Calu3 (cell line): ENCODE results near the gene TUBB1. TPM values are rescaled to one million over a fixed set of nuclear protein-coding genes. Genes with fewer than 3 reads are reported as not detected.

Source experiments
- BruUV-seq: library from RNA; stranded (reverse); fragments of 400-500 nt; replicated peaks from 2 replicates; lab custom pipeline; 2021; lab: Mats Ljungman, UMichigan
- CTCF ChIA-PET: fragments of 300-600 bp; sonication (Branson Sonifier 250); formaldehyde crosslinking; loops from one replicate; lab custom pipeline; 2022; ENCODE audit warnings: antibody characterized with exemption; lab: Charles Lee
- DNase-seq: peaks from one replicate; pipeline ENCODE4 v3.0.0; 2022
- H3K27ac Mint-ChIP-seq: one replicate; pipeline ENCODE4 v1.8.0; 2022; ENCODE audit warnings: mixed read lengths; ENCODE audit not compliant: unreplicated experiment
- H3K27me3 Mint-ChIP-seq: one replicate; pipeline ENCODE4 v1.8.0; 2022; ENCODE audit warnings: mixed read lengths; ENCODE audit not compliant: unreplicated experiment
- H3K36me3 Mint-ChIP-seq: one replicate; pipeline ENCODE4 v1.8.0; 2022; ENCODE audit warnings: mild to moderate bottlenecking, moderate library complexity, mixed read lengths; ENCODE audit not compliant: insufficient read depth, unreplicated experiment
- H3K4me1 Mint-ChIP-seq: one replicate; pipeline ENCODE4 v1.8.0; 2022; ENCODE audit warnings: mild to moderate bottlenecking, low read depth, mixed read lengths; ENCODE audit not compliant: unreplicated experiment
- H3K4me3 Mint-ChIP-seq: one replicate; pipeline ENCODE4 v1.8.0; 2022; ENCODE audit warnings: mild to moderate bottlenecking, low read depth, moderate library complexity, mixed read lengths; ENCODE audit not compliant: unreplicated experiment
- H3K9me3 Mint-ChIP-seq: one replicate; pipeline ENCODE4 v1.8.0; 2022; ENCODE audit warnings: low read depth, mixed read lengths; ENCODE audit not compliant: unreplicated experiment
- CTCF ChIP-seq: fragments of 200-600 bp; IDR thresholded peaks from one replicate; pipeline ENCODE4 v1.8.0; 2022; ENCODE audit warnings: antibody characterized with exemption; ENCODE audit not compliant: unreplicated experiment
- intact Hi-C: fragments of 100-400 bp; cut with micrococcal nuclease; formaldehyde crosslinking; loops from one replicate; pipeline ENCODE4 v1.10.0; 2022; ENCODE audit not compliant: unreplicated experiment
- total RNA-seq: library from RNA; stranded (reverse); gene quantifications from 2 replicates; pipeline ENCODE4 v1.2.3, GENCODE V29; 2022

The TUBB1 gene
- total RNA-seq, 1 experiment from 2014 or later: not detected

- H3K27me3 Mint-ChIP-seq: peaks cover 96% of the 10 kb centered on the region
- H3K9me3 Mint-ChIP-seq: no peaks in the 10 kb centered on the region
- H3K4me1 Mint-ChIP-seq: peaks cover 10% of the 10 kb centered on the region
- no TSS peak for BruUV-seq
- CTCF ChIA-PET: no interaction called here
- no peak for TF ChIP-seq CTCF
- no peak overlapping the region for H3K27ac Mint-ChIP-seq
- H3K4me3 Mint-ChIP-seq: no peak overlapping the region
- intact Hi-C loops: loop anchor here (10.0 kb wide), 1 partner anchor 173 kb away; no protein-coding TSS in a partner anchor
- no peaks in the 10 kb centered on the region for H3K36me3 Mint-ChIP-seq
- no peak for DNase-seq
These were observed 32.5 kb downstream of the TUBB1 start for GRCh38 chr20:59051666-59052185.

- no peaks in the 10 kb centered on the region for H3K9me3 Mint-ChIP-seq
- no peaks in the 10 kb centered on the region for H3K36me3 Mint-ChIP-seq
- H3K4me3 Mint-ChIP-seq: no peak overlapping the region
- no TSS peak for BruUV-seq
- CTCF ChIA-PET: interaction anchor here (0.6 to 0.7 kb wide), 3 partner anchors 171 to 501 kb away, joined by 3 to 5 read pairs (median 4); no protein-coding TSS in a partner anchor
- peak; percentile 52 for TF ChIP-seq CTCF
- intact Hi-C loops: loop anchor here (10.0 kb wide), 1 partner anchor 169 kb away; no protein-coding TSS in a partner anchor
- peaks cover 65% of the 10 kb centered on the region for H3K27me3 Mint-ChIP-seq
- DNase-seq: peak; percentile 37
- no peaks in the 10 kb centered on the region for H3K4me1 Mint-ChIP-seq
- no peak overlapping the region for H3K27ac Mint-ChIP-seq
These were observed 36.1 kb downstream of the TUBB1 start for GRCh38 chr20:59055302-59055701.

GRCh38 chr20:59062081-59062480 is 42.9 kb downstream of the TUBB1 start:
- BruUV-seq: no TSS peak
- intact Hi-C loops: no loop called here

More at GRCh38 chr20:59062081-59062480, 42.9 kb downstream of the TUBB1 start:
- no peaks in the 10 kb centered on the region for H3K36me3 Mint-ChIP-seq
- no peak for DNase-seq
- no peak overlapping the region for H3K27ac Mint-ChIP-seq
- TF ChIP-seq CTCF: no peak
- CTCF ChIA-PET: no interaction called here
- H3K9me3 Mint-ChIP-seq: no peaks in the 10 kb centered on the region
- no peak overlapping the region for H3K4me3 Mint-ChIP-seq
- H3K4me1 Mint-ChIP-seq: peaks cover 12% of the 10 kb centered on the region
- H3K27me3 Mint-ChIP-seq: peaks cover 45% of the 10 kb centered on the region
